K562 (cell line): ENCODE measurements around the gene HMBS. TPM values are rescaled to one million over a fixed set of nuclear protein-coding genes. Genes with fewer than 3 reads are reported as not detected.

Source experiments
- ATF1 ChIP-seq, 2 experiments: fragments of 450-650 bp in 1 of 2; IDR thresholded peaks; 2 replicates each; pipeline ENCODE4 v1.6.1; 2016; ENCODE audit warnings: missing compliant biosample characterization in 1 of 2, missing genetic modification characterization in 1 of 2
- ATF2 ChIP-seq: sonication (generic); formaldehyde crosslinking; IDR thresholded peaks from 2 replicates; pipeline ENCODE4 v1.8.1; 2022; ENCODE audit warnings: missing genetic modification reagents
- CREB1 ChIP-seq, 2 experiments: sonication (generic) in 1 of 2; formaldehyde crosslinking in 1 of 2; IDR thresholded peaks; 2 replicates each; pipeline versions ENCODE4 v1.6.1 to v1.8.0; 2012 to 2022; ENCODE audit warnings: inconsistent platforms in 1 of 2, mild to moderate bottlenecking in 1 of 2, missing genetic modification reagents in 1 of 2, moderate library complexity in 1 of 2
- CSDE1 ChIP-seq, 2 experiments: fragments of 450-650 bp; IDR thresholded peaks; 2 replicates each; pipeline ENCODE4 v1.6.1; 2016; ENCODE audit warnings: mild to moderate bottlenecking in 1 of 2
- E2F1 ChIP-seq: sonication (generic); formaldehyde crosslinking; IDR thresholded peaks from 2 replicates; pipeline ENCODE4 v1.8.1; 2023; ENCODE audit warnings: mild to moderate bottlenecking, missing genetic modification reagents, moderate library complexity
- E2F6 ChIP-seq, 2 experiments: IDR thresholded peaks; 2 replicates each; pipeline ENCODE4 v1.6.1; 2011; ENCODE audit warnings: borderline replicate concordance in 1 of 2, control low read depth in 1 of 2, low read depth in 1 of 2, low read length in 1 of 2, mild to moderate bottlenecking in 1 of 2, mixed read lengths in 1 of 2, moderate library complexity in 1 of 2; ENCODE audit not compliant: insufficient read depth in 1 of 2, insufficient read length in 1 of 2, poor library complexity in 1 of 2, severe bottlenecking in 1 of 2; ENCODE audit errors: extremely low read depth in 1 of 2
- EP400 ChIP-seq: fragments of 450-650 bp; IDR thresholded peaks from 2 replicates; pipeline ENCODE4 v1.6.1; 2017; ENCODE audit warnings: antibody characterized with exemption, mild to moderate bottlenecking, moderate library complexity
- HBP1 ChIP-seq: fragments of 450-650 bp; formaldehyde crosslinking; IDR thresholded peaks from 2 replicates; pipeline ENCODE4 v1.4.0; 2022; ENCODE audit warnings: missing genetic modification characterization
- KAT7 ChIP-seq: sonication (generic); formaldehyde crosslinking; IDR thresholded peaks from 2 replicates; pipeline ENCODE4 v1.8.0; 2022; ENCODE audit warnings: missing genetic modification reagents, mild to moderate bottlenecking, borderline replicate concordance
- MAFG ChIP-seq: fragments of 450-650 bp; conservative IDR thresholded peaks from 2 replicates; pipeline ENCODE4 v1.6.1; 2016; ENCODE audit warnings: missing genetic modification characterization, missing compliant biosample characterization
- NEUROD1 ChIP-seq: fragments of 150-350 bp; IDR thresholded peaks from 2 replicates; pipeline ENCODE4 v1.6.1; 2014; ENCODE audit warnings: borderline replicate concordance, low read length, low read depth; ENCODE audit not compliant: partially characterized antibody
- PHB ChIP-seq: fragments of 250-450 bp; sonication (Bioruptor Pico); IDR thresholded peaks from 2 replicates; pipeline ENCODE4 v1.5.0; 2021
- POLR2A ChIP-seq: fragments of 450-650 bp; conservative IDR thresholded peaks from 2 replicates; pipeline ENCODE4 v1.6.1; 2016
- POLR2AphosphoS2 ChIP-seq: IDR thresholded peaks from 2 replicates; pipeline ENCODE4 v1.6.1; 2012; ENCODE audit warnings: low read length, improper control_type of control experiment
- RFX7 ChIP-seq: fragments of 250-450 bp; sonication (Bioruptor Pico); IDR thresholded peaks from 2 replicates; pipeline ENCODE4 v1.5.1; 2021; ENCODE audit warnings: mild to moderate bottlenecking
- RNF2 ChIP-seq: sonication (generic); IDR thresholded peaks from 2 replicates; pipeline ENCODE4 v1.6.1; 2016
- SMAD4 ChIP-seq: fragments of 250-450 bp; sonication (Bioruptor Pico); conservative IDR thresholded peaks from 2 replicates; pipeline ENCODE4 v1.8.0; 2021; ENCODE audit warnings: inconsistent platforms, mild to moderate bottlenecking, moderate library complexity
- SUPT5H ChIP-seq: fragments of 450-650 bp; IDR thresholded peaks from 2 replicates; pipeline ENCODE4 v1.6.1; 2016
- TAF1 ChIP-seq: IDR thresholded peaks from 2 replicates; pipeline ENCODE4 v1.6.1; 2011; ENCODE audit warnings: mild to moderate bottlenecking, low read length, moderate library complexity; ENCODE audit not compliant: insufficient read depth, control insufficient read depth, severe bottlenecking; ENCODE audit errors: extremely low read depth
- U2AF2 ChIP-seq: fragments of 200-400 bp; formaldehyde crosslinking; optimal IDR thresholded peaks from 2 replicates; pipeline ENCODE3; 2017; ENCODE audit warnings: low read depth, mild to moderate bottlenecking, low read length
- WHSC1 ChIP-seq: IDR thresholded peaks from one replicate; pipeline ENCODE4 v1.6.1; 2012; ENCODE audit warnings: low read length, control low read depth, inconsistent platforms
- ZNF134 ChIP-seq: fragments of 250-450 bp; sonication (Bioruptor Pico); conservative IDR thresholded peaks from 2 replicates; pipeline ENCODE4 v1.4.0; 2020
- ZNF143 ChIP-seq: sonication (generic); formaldehyde crosslinking; IDR thresholded peaks from 2 replicates; pipeline ENCODE4 v1.9.0; 2022; ENCODE audit warnings: mild to moderate bottlenecking, missing genetic modification reagents
- ZNF274 ChIP-seq: IDR thresholded peaks from 2 replicates; pipeline ENCODE4 v1.6.1; 2011; ENCODE audit warnings: low read depth, mild to moderate bottlenecking, low read length, moderate library complexity, borderline replicate concordance
- ZNF785 ChIP-seq: fragments of 250-450 bp; sonication (Bioruptor Pico); IDR thresholded peaks from 2 replicates; pipeline ENCODE4 v1.4.0; 2020; ENCODE audit warnings: mild to moderate bottlenecking
- polyA plus RNA-seq, 8 experiments: library from polyadenylated mRNA; depleted of rRNA in 4 of 8; stranded (reverse) in 5 of 8; unstranded in 3 of 8; fragments of >200 nt; fragmentation: Nextera tagmentation in 2 of 8; fragmentation: Illumina TruSeq in 1 of 8; extraction: Ambion mirVana in 2 of 8; extraction: Trizol in 1 of 8; gene quantifications; 2 replicates each; pipeline versions ENCODE4 v1.2.1 to v1.2.3, GENCODE V29; 2011 to 2014; ENCODE audit warnings: inconsistent platforms in 1 of 8, missing spikeins in 1 of 8
- total RNA-seq, 7 experiments: library from RNA; depleted of rRNA in 6 of 7; stranded (reverse); fragments of >200 nt in 6 of 7; fragmentation: Illumina TruSeq in 2 of 7; extraction: Trizol in 2 of 7; gene quantifications; 2 replicates each; pipeline versions ENCODE4 v1.2.1 to v1.2.3, GENCODE V29; 2011 to 2021; ENCODE audit warnings: low replicate concordance in 1 of 7

Gene HMBS
- total and polyA plus RNA-seq, 9 of the 15 experiments (the other 6 are each of a cell fraction or from before 2014, with no cell fraction given) = 56.9 to 385 (median 286) TPM

GRCh38 chr11:119108146-119108856, 23.6 kb downstream of the HMBS start (continued):
- TF ChIP-seq ATF2 (CRISPR knock-in tag) (no peak), CSDE1 (IDR thresholded peaks at IDR 0.05) (no peak), POLR2A (peak; percentile 72), HBP1 (CRISPR knock-in tag) (no peak), SUPT5H (peak; percentile 68), NEUROD1 (no peak), RFX7 (CRISPR knock-in tag) (no peak), E2F1 (no peak), ZNF785 (no peak), MAFG (tag) (no peak), WHSC1 (no peak), U2AF2 (no peak), ZNF274 (no peak), KAT7 (CRISPR knock-in tag) (no peak), EP400 (peak; percentile 85), E2F6 (IDR thresholded peaks at IDR 0.05; ENCODE audit: borderline replicate concordance in 1 of 2, extremely low read depth in 1 of 2, insufficient read depth in 1 of 2, insufficient read length in 1 of 2, low read depth in 1 of 2, low read length in 1 of 2, poor library complexity in 1 of 2, severe bottlenecking in 1 of 2) (peak in 1 of 2 experiments; percentile 13), PHB (CRISPR knock-in tag) (no peak), ZNF134 (CRISPR knock-in tag) (no peak), CREB1 (IDR thresholded peaks at IDR 0.05) (0 out of 2 replicates have a peak, but pooled peaks have one; percentile 16), CREB1 (CRISPR knock-in tag; IDR thresholded peaks at IDR 0.05) (no peak), TAF1 (peak; percentile 44), RNF2 (peak; percentile 56; the same call in 1 of the 2 replicates), POLR2AphosphoS2 (no peak), SMAD4 (CRISPR knock-in tag) (no peak), ZNF143 (no peak), ATF1 (CRISPR knock-in tag; IDR thresholded peaks at IDR 0.05) (no peak), ATF1 (tag; IDR thresholded peaks at IDR 0.05) (peak; percentile 61)
